ENCODE data around the gene PSME4.
"Not testable (repeated sequence)": the region's sequence is repeated elsewhere in the genome, so short reads cannot be mapped to it uniquely, and the experiment has no call there.

PSME4 gene

GRCh38 chr2:53840580-53840979 lies 130.2 kb downstream of the PSME4 start:
- Histone ChIP-seq H2AFZ (ENCODE audit: low read length) (no peak overlapping the region), H3K4me3 (ENCODE audit: low read length) (no peak overlapping the region), H3K4me1 (ENCODE audit: low read length) (no peaks in the 10 kb centered on the region), H3K27me3 (replicated peaks; ENCODE audit: insufficient read depth, low read length) (no peaks in the 10 kb centered on the region), H4K20me1 (ENCODE audit: insufficient read depth, low read length) (no peaks in the 10 kb centered on the region), H3K4me2 (ENCODE audit: low read depth, low read length) (no peak overlapping the region), H3K79me2 (ENCODE audit: low read length) (no peaks in the 10 kb centered on the region), H3K9me3 (replicated peaks; ENCODE audit: insufficient read depth, low read length) (no peaks in the 10 kb centered on the region), H3K27ac (ENCODE audit: low read length) (no peak overlapping the region), H3K9ac (ENCODE audit: low read length) (no peak overlapping the region), H3K9me2 (replicated peaks; ENCODE audit: insufficient read depth, low read length) (no peaks in the 10 kb centered on the region), H3K36me3 (replicated peaks; ENCODE audit: insufficient read depth, low read length) (no peaks in the 10 kb centered on the region), H3F3A (ENCODE audit: insufficient read depth, low read length) (no peaks in the 10 kb centered on the region)
- no peak for TF ChIP-seq EZH2phosphoT487 (IDR thresholded peaks at IDR 0.05; ENCODE audit: low read length)
- DNase-seq, result no peak

- H3K9me2 ChIP-seq (replicated peaks; ENCODE audit: insufficient read depth, low read length); DNase-seq; H3K4me1 ChIP-seq (ENCODE audit: low read length); H2AFZ ChIP-seq (ENCODE audit: low read length); H3K4me2 ChIP-seq (ENCODE audit: low read depth, low read length); H3K79me2 ChIP-seq (ENCODE audit: low read length); H3K9me3 ChIP-seq (replicated peaks; ENCODE audit: insufficient read depth, low read length); H3K27me3 ChIP-seq (replicated peaks; ENCODE audit: insufficient read depth, low read length); H4K20me1 ChIP-seq (ENCODE audit: insufficient read depth, low read length); H3K9ac ChIP-seq (ENCODE audit: low read length); H3F3A ChIP-seq (ENCODE audit: insufficient read depth, low read length); H3K4me3 ChIP-seq (ENCODE audit: low read length); H3K27ac ChIP-seq (ENCODE audit: low read length); H3K36me3 ChIP-seq (replicated peaks; ENCODE audit: insufficient read depth, low read length): not testable (repeated sequence)
These were observed 140.9 kb downstream of the PSME4 start for GRCh38 chr2:53829980-53830290.

- no peaks in the 10 kb centered on the region for H4K20me1 ChIP-seq (ENCODE audit: insufficient read depth, low read length)
- no peak overlapping the region for H2AFZ ChIP-seq (ENCODE audit: low read length)
- no peaks in the 10 kb centered on the region for H3K9me2 ChIP-seq (replicated peaks; ENCODE audit: insufficient read depth, low read length)
- TF ChIP-seq EZH2 (optimal IDR thresholded peaks at IDR 0.05; ENCODE audit: low read depth, low read length) (no peak), EZH2phosphoT487 (IDR thresholded peaks at IDR 0.05; ENCODE audit: low read length) (no peak)
- TF ChIP-seq, protein P1, sequence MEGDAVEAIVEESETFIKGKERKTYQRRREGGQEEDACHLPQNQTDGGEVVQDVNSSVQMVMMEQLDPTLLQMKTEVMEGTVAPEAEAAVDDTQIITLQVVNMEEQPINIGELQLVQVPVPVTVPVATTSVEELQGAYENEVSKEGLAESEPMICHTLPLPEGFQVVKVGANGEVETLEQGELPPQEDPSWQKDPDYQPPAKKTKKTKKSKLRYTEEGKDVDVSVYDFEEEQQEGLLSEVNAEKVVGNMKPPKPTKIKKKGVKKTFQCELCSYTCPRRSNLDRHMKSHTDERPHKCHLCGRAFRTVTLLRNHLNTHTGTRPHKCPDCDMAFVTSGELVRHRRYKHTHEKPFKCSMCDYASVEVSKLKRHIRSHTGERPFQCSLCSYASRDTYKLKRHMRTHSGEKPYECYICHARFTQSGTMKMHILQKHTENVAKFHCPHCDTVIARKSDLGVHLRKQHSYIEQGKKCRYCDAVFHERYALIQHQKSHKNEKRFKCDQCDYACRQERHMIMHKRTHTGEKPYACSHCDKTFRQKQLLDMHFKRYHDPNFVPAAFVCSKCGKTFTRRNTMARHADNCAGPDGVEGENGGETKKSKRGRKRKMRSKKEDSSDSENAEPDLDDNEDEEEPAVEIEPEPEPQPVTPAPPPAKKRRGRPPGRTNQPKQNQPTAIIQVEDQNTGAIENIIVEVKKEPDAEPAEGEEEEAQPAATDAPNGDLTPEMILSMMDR (IDR thresholded peaks at IDR 0.05; ENCODE audit: low read length), result no peak
- no peaks in the 10 kb centered on the region for H3K9me3 ChIP-seq (replicated peaks; ENCODE audit: insufficient read depth, low read length)
- H3K79me2 ChIP-seq (ENCODE audit: low read length), result no peaks in the 10 kb centered on the region
- no peaks in the 10 kb centered on the region for H3K27me3 ChIP-seq (replicated peaks; ENCODE audit: insufficient read depth, low read length)
- H3K27ac ChIP-seq (ENCODE audit: low read length), result no peak overlapping the region
- H3K4me2 ChIP-seq (ENCODE audit: low read depth, low read length), result no peak overlapping the region
- H3K9ac ChIP-seq (ENCODE audit: low read length), result no peak overlapping the region
- no peaks in the 10 kb centered on the region for H3F3A ChIP-seq (ENCODE audit: insufficient read depth, low read length)
- no peak for DNase-seq
- H3K36me3 ChIP-seq (replicated peaks; ENCODE audit: insufficient read depth, low read length), result no peaks in the 10 kb centered on the region
- H3K4me1 ChIP-seq (ENCODE audit: low read length), result no peaks in the 10 kb centered on the region
- H3K4me3 ChIP-seq (ENCODE audit: low read length), result no peak overlapping the region
These were observed 141.4 kb downstream of the PSME4 start for GRCh38 chr2:53829273-53829979.

DNA sequence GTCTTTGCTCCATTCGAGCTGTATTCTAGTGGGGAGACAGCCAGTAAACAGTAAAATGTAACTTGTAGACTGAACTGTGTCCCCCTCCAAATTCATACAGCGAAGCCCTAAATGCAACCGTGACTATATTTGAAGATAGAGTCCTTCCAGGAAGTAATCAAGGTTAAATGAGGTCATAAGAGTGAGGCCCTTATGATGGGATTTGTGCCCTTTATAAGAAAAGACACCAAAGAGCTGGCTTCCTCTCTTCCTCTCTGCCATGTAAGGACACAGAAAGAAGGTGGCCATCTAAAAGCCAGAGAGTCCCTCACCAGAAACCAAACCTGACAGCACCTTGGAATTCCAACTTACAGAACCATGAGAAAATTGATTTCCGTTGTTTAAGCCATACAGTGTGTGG lies 142.5 kb downstream of the PSME4 start:
- H3K9me2 ChIP-seq (replicated peaks; ENCODE audit: insufficient read depth, low read length), result no peaks in the 10 kb centered on the region
- no peak overlapping the region for H3K4me2 ChIP-seq (ENCODE audit: low read depth, low read length)
- H2AFZ ChIP-seq (ENCODE audit: low read length), result no peak overlapping the region
- H3K4me3 ChIP-seq (ENCODE audit: low read length), result no peak overlapping the region
- H3K27ac ChIP-seq (ENCODE audit: low read length), result no peak overlapping the region
- DNase-seq, result no peak
- H4K20me1 ChIP-seq (ENCODE audit: insufficient read depth, low read length), result no peaks in the 10 kb centered on the region
- H3K36me3 ChIP-seq (replicated peaks; ENCODE audit: insufficient read depth, low read length), result no peaks in the 10 kb centered on the region
- H3K27me3 ChIP-seq (replicated peaks; ENCODE audit: insufficient read depth, low read length), result no peaks in the 10 kb centered on the region
- H3K9me3 ChIP-seq (replicated peaks; ENCODE audit: insufficient read depth, low read length), result no peaks in the 10 kb centered on the region
- H3F3A ChIP-seq (ENCODE audit: insufficient read depth, low read length), result no peaks in the 10 kb centered on the region
- TF ChIP-seq EZH2phosphoT487 (IDR thresholded peaks at IDR 0.05; ENCODE audit: low read length) (no peak), EZH2 (optimal IDR thresholded peaks at IDR 0.05; ENCODE audit: low read depth, low read length) (no peak)
- TF ChIP-seq, protein P1 (IDR thresholded peaks at IDR 0.05; ENCODE audit: low read length), result no peak
- no peaks in the 10 kb centered on the region for H3K79me2 ChIP-seq (ENCODE audit: low read length)
- H3K4me1 ChIP-seq (ENCODE audit: low read length), result no peaks in the 10 kb centered on the region
- H3K9ac ChIP-seq (ENCODE audit: low read length), result no peak overlapping the region
